ENCODE data around the gene ATP11B. TPM values are rescaled to one million over a fixed set of nuclear protein-coding genes. Genes with fewer than 3 reads are reported as not detected.
A peak's percentile ranks its signal among the peaks of the same experiment; 100 is the strongest.

Gene ATP11B
- total and polyA plus RNA-seq, 9 of the 15 experiments (the other 6 are each of a cell fraction or from before 2014, with no cell fraction given): 11.9 to 68.7 (median 41.8) TPM

DNA sequence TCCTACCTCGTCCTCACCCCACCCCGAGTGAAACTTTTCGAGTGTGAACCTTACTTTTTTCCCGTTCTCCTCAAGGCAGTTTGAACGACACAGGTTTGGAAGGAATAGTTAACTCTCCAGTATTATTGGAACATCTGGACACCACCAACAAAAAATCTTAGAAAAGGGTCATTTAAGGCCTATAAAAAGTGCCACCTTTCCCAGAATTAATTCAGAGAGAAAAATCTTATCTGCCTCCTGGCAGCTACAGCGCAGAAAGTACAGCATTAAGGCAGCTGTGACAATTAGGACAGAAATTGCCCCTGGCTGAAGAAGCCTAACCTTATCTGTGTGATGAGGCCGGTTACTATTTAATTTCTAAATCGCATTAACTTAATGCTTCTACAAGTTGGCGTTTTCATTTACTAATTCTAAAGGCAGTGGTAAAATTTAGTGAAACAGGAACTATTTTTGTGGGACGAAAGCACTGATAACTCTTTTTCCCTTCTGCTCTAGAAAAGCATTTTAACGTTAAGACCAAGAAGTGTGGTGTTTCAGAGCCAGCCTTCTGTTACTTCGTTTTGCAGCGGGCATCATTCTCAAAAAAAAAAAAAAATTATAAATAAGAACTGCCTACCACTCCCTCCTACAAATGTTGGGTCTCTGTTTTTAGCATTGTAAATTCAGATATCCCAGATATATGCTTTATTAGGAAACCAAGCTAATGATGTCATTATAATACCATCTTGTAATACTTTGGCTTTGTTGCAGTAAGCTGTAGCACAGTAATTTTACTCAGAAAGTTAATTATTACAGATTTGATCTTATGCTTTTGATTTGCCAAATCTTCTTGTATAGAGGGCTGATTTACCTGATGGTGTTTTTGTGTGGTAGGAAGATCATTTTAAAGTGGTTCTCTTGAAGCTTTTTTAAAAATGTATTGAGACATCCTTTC lies 1.4 kb downstream of the ATP11B start (continued):
- TF ChIP-seq, protein P1, sequence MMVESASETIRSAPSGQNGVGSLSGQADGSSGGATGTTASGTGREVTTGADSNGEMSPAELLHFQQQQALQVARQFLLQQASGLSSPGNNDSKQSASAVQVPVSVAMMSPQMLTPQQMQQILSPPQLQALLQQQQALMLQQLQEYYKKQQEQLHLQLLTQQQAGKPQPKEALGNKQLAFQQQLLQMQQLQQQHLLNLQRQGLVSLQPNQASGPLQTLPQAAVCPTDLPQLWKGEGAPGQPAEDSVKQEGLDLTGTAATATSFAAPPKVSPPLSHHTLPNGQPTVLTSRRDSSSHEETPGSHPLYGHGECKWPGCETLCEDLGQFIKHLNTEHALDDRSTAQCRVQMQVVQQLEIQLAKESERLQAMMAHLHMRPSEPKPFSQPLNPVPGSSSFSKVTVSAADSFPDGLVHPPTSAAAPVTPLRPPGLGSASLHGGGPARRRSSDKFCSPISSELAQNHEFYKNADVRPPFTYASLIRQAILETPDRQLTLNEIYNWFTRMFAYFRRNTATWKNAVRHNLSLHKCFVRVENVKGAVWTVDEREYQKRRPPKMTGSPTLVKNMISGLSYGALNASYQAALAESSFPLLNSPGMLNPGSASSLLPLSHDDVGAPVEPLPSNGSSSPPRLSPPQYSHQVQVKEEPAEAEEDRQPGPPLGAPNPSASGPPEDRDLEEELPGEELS (CRISPR knock-in tag; IDR thresholded peaks at IDR 0.05; ENCODE audit: borderline replicate concordance): no peak
- no peak for TF ChIP-seq BDP1 (IDR thresholded peaks at IDR 0.05; ENCODE audit: insufficient read depth, insufficient read length)
- TF ChIP-seq CEBPG (CRISPR knock-in tag; IDR thresholded peaks at IDR 0.05): no peak
- TF ChIP-seq CEBPG (tag; conservative IDR thresholded peaks at IDR 0.05 in 1 of 2, IDR thresholded peaks at IDR 0.05 in 1 of 2): no peak
- TF ChIP-seq, protein P2, sequence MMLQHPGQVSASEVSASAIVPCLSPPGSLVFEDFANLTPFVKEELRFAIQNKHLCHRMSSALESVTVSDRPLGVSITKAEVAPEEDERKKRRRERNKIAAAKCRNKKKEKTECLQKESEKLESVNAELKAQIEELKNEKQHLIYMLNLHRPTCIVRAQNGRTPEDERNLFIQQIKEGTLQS (IDR thresholded peaks at IDR 0.05): peak; percentile 49; the same call in 1 of the 2 replicates
- TF ChIP-seq, protein P2 (CRISPR knock-in tag; conservative IDR thresholded peaks at IDR 0.05): no peak
- TF ChIP-seq CBX1 (IDR thresholded peaks at IDR 0.05; ENCODE audit: low read depth): no peak
- no peak for TF ChIP-seq MCM3 (IDR thresholded peaks at IDR 0.05)
- TF ChIP-seq, protein P3, sequence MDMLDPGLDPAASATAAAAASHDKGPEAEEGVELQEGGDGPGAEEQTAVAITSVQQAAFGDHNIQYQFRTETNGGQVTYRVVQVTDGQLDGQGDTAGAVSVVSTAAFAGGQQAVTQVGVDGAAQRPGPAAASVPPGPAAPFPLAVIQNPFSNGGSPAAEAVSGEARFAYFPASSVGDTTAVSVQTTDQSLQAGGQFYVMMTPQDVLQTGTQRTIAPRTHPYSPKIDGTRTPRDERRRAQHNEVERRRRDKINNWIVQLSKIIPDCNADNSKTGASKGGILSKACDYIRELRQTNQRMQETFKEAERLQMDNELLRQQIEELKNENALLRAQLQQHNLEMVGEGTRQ (CRISPR knock-in tag; IDR thresholded peaks at IDR 0.05): no peak
- TF ChIP-seq NFXL1 (CRISPR knock-in tag; IDR thresholded peaks at IDR 0.05): no peak
- TF ChIP-seq, protein P4, sequence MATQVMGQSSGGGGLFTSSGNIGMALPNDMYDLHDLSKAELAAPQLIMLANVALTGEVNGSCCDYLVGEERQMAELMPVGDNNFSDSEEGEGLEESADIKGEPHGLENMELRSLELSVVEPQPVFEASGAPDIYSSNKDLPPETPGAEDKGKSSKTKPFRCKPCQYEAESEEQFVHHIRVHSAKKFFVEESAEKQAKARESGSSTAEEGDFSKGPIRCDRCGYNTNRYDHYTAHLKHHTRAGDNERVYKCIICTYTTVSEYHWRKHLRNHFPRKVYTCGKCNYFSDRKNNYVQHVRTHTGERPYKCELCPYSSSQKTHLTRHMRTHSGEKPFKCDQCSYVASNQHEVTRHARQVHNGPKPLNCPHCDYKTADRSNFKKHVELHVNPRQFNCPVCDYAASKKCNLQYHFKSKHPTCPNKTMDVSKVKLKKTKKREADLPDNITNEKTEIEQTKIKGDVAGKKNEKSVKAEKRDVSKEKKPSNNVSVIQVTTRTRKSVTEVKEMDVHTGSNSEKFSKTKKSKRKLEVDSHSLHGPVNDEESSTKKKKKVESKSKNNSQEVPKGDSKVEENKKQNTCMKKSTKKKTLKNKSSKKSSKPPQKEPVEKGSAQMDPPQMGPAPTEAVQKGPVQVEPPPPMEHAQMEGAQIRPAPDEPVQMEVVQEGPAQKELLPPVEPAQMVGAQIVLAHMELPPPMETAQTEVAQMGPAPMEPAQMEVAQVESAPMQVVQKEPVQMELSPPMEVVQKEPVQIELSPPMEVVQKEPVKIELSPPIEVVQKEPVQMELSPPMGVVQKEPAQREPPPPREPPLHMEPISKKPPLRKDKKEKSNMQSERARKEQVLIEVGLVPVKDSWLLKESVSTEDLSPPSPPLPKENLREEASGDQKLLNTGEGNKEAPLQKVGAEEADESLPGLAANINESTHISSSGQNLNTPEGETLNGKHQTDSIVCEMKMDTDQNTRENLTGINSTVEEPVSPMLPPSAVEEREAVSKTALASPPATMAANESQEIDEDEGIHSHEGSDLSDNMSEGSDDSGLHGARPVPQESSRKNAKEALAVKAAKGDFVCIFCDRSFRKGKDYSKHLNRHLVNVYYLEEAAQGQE (IDR thresholded peaks at IDR 0.05; ENCODE audit: borderline replicate concordance): no peak
- TF ChIP-seq, protein P4 (CRISPR knock-in tag; IDR thresholded peaks at IDR 0.05; ENCODE audit: low read depth): no peak
- no peak for TF ChIP-seq ZNF165 (CRISPR knock-in tag; IDR thresholded peaks at IDR 0.05; ENCODE audit: borderline replicate concordance)
- peak; percentile 42 for TF ChIP-seq HDAC3 (IDR thresholded peaks at IDR 0.05; ENCODE audit: borderline replicate concordance, partially characterized antibody)
- no peak for TF ChIP-seq XRCC3 (IDR thresholded peaks at IDR 0.05)
